ENCODE data around the gene DCAF11.
A peak's percentile ranks its signal among the peaks of the same experiment; 100 is the strongest.

Gene DCAF11

DNA sequence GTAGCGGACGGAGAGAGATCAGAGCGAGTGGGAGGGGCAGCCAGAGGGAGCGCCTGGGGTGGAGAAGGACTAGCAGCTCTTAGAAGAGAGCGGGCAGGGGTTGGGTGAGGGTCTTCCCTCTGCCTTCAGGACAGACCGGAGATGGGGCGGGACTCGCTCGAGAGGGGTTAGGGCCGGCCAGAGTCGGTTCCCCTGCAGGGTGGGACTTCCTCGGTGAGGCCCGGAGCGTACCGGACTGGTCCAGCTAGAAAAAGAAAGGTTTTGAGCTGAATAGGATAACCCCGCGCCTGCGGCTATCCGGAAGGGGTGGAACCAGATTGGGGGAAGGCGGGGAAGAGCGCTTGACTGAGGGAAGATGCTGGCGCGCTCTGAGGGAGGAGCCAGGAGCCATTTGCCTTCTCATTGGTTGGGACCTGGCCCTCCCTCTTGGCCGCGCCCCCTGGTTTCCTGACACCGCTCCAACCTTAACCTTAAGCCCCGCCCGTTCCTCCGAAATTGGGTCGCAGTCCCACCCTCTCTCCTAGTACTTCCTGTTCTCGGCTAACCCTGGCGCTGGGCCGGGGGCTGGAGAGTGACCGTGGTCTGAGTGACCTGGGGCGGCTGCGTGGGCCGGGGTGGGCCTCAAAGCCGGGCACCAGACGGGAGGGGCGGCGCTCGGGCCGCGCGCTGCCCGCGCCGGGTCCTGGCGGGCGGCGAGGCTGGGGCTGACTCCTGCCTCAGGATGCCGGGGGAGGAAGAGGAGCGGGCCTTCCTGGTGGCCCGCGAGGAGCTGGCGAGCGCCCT is 32.6 kb downstream of the DCAF11 start, which contains the start of gene RNF31:
TSS of gene RNF31 (plus strand) at position 521 of the 783 bp plus-strand sequence. CDS start at position 722, 201 bp downstream.
- H3K79me2 ChIP-seq (ENCODE audit: low read length) = peaks cover 41% of the 10 kb centered on the region
- TF ChIP-seq EZH2phosphoT487 (IDR thresholded peaks at IDR 0.05; ENCODE audit: low read depth) (no peak), CTCF (IDR thresholded peaks at IDR 0.05; ENCODE audit: low read depth, low read length) (no peak)
- 0 out of 2 replicates have a peak, but pooled peaks cover 2% of the 10 kb centered on the region for H4K20me1 ChIP-seq (ENCODE audit: insufficient read depth, low read length)
- peaks cover 40% of the 10 kb centered on the region for H3K36me3 ChIP-seq (replicated peaks; ENCODE audit: low read depth, low read length)
- peak within 1 kb of the TSS; percentile 89 for H3K27ac ChIP-seq (ENCODE audit: low read length)
- peaks cover 21% of the 10 kb centered on the region for H3K4me1 ChIP-seq (ENCODE audit: low read length)
- H2AFZ ChIP-seq (ENCODE audit: low read depth, low read length) = no peak within 1 kb of the TSS
- peak within 1 kb of the TSS; percentile 94 for H3K4me2 ChIP-seq (ENCODE audit: low read length)
- no peaks in the 10 kb centered on the region for H3K9me3 ChIP-seq (ENCODE audit: insufficient read depth, low read length)
- H3K9ac ChIP-seq (ENCODE audit: low read length) = peak within 1 kb of the TSS; percentile 87
- no peaks in the 10 kb centered on the region for H3K27me3 ChIP-seq (ENCODE audit: low read depth, low read length)
- H3K4me3 ChIP-seq (ENCODE audit: low read length) = peak within 1 kb of the TSS; percentile 78

- TF ChIP-seq EZH2phosphoT487 (IDR thresholded peaks at IDR 0.05; ENCODE audit: low read depth) (no peak), CTCF (IDR thresholded peaks at IDR 0.05; ENCODE audit: low read depth, low read length) (no peak)
- peaks cover 20% of the 10 kb centered on the region for H3K4me1 ChIP-seq (ENCODE audit: low read length)
Measured at GRCh38 chr14:24147761-24148428, 33.3 kb downstream of the DCAF11 start.

DNA sequence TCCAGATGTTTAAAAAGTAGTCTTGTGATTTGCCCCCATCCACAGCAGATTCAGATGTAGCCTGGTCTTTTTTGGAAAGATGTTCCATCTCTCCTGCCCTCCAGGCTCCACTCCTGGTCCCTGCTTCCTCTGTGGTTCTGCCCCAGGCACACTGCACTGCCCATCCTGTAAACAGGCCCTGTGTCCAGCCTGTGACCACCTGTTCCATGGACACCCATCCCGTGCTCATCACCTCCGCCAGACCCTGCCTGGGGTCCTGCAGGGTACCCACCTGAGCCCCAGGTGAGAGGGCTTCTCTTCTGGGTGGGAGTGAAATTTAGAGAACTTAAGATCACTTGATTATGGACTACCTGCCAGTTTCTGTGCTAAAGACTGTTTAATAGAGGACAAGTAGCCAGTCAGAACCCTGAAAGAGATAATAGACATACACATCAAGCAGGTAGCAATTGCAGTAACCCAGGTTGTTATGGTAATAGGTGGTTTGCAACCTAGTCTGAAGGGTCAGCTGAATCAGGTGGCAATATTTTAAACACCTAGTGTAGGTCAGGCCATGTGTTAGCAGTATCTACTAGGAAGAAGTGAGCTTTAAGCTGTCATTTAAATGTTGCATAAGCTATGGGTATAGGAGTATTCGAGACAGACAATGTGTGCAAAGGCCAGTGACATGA is 34.9 kb downstream of the DCAF11 start:
- Histone ChIP-seq H3K27ac (ENCODE audit: low read length) (no peak overlapping the region), H3K4me2 (ENCODE audit: low read length) (no peak overlapping the region), H3K9me3 (ENCODE audit: insufficient read depth, low read length) (no peaks in the 10 kb centered on the region), H3K4me1 (ENCODE audit: low read length) (peaks cover 19% of the 10 kb centered on the region), H3K36me3 (replicated peaks; ENCODE audit: low read depth, low read length) (peaks cover 37% of the 10 kb centered on the region), H4K20me1 (ENCODE audit: insufficient read depth, low read length) (0 out of 2 replicates have a peak, but pooled peaks cover 2% of the 10 kb centered on the region), H3K27me3 (ENCODE audit: low read depth, low read length) (no peaks in the 10 kb centered on the region), H3K9ac (ENCODE audit: low read length) (no peak overlapping the region), H3K79me2 (ENCODE audit: low read length) (peaks cover 41% of the 10 kb centered on the region), H2AFZ (ENCODE audit: low read depth, low read length) (no peak overlapping the region), H3K4me3 (ENCODE audit: low read length) (no peak overlapping the region)
- TF ChIP-seq CTCF (IDR thresholded peaks at IDR 0.05; ENCODE audit: low read depth, low read length) = no peak
- no peak for TF ChIP-seq EZH2phosphoT487 (IDR thresholded peaks at IDR 0.05; ENCODE audit: low read depth)

More at GRCh38 chr14:24147761-24148428, 33.3 kb downstream of the DCAF11 start:
- peak overlapping the region; percentile 46 for H3K27ac ChIP-seq (ENCODE audit: low read length)
- H2AFZ ChIP-seq (ENCODE audit: low read depth, low read length) = no peak overlapping the region
- peaks cover 40% of the 10 kb centered on the region for H3K36me3 ChIP-seq (replicated peaks; ENCODE audit: low read depth, low read length)
- peak overlapping the region; percentile 75 for H3K9ac ChIP-seq (ENCODE audit: low read length)
- H3K4me3 ChIP-seq (ENCODE audit: low read length) = peak overlapping the region; percentile 78
- peak overlapping the region; percentile 94 for H3K4me2 ChIP-seq (ENCODE audit: low read length)
- H3K9me3 ChIP-seq (ENCODE audit: insufficient read depth, low read length) = no peaks in the 10 kb centered on the region
- 0 out of 2 replicates have a peak, but pooled peaks cover 2% of the 10 kb centered on the region for H4K20me1 ChIP-seq (ENCODE audit: insufficient read depth, low read length)
- peaks cover 41% of the 10 kb centered on the region for H3K79me2 ChIP-seq (ENCODE audit: low read length)
- no peaks in the 10 kb centered on the region for H3K27me3 ChIP-seq (ENCODE audit: low read depth, low read length)

All from OCI-LY3 (cell line).